Measurements from ENCODE around the gene RPIA.
"Not testable (repeated sequence)": the region's sequence is repeated elsewhere in the genome, so short reads cannot be mapped to it uniquely, and the experiment has no call there.

Gene RPIA

GRCh38 chr2:88751768-88752167 lies 60.3 kb downstream of the RPIA start:
- Mint-ChIP-seq H3K27ac (no peak overlapping the region), H3K9me3 (no peaks in the 10 kb centered on the region), H3K27me3 (ENCODE audit: low read depth) (no peaks in the 10 kb centered on the region), H3K36me3 (ENCODE audit: low read depth) (peaks cover 75% of the 10 kb centered on the region), H3K4me3 (no peak overlapping the region), H3K4me1 (no peaks in the 10 kb centered on the region)
- no peak for TF ChIP-seq CTCF (IDR thresholded peaks at IDR 0.05; ENCODE audit: unreplicated experiment in 3 of 3)

- Mint-ChIP-seq H3K36me3 (ENCODE audit: low read depth) (peaks cover 66% of the 10 kb centered on the region), H3K4me3 (no peak overlapping the region), H3K27ac (no peak overlapping the region), H3K9me3 (peaks cover 8% of the 10 kb centered on the region), H3K4me1 (no peaks in the 10 kb centered on the region), H3K27me3 (ENCODE audit: low read depth) (no peaks in the 10 kb centered on the region)
- TF ChIP-seq CTCF (IDR thresholded peaks at IDR 0.05; ENCODE audit: unreplicated experiment in 3 of 3) = no peak
Observed at GRCh38 chr2:88753833-88754584, 62.5 kb downstream of the RPIA start.

GRCh38 chr2:88754585-88755320 lies 63.3 kb downstream of the RPIA start:
- no peaks in the 10 kb centered on the region for H3K27me3 Mint-ChIP-seq (ENCODE audit: low read depth)
- peaks cover 10% of the 10 kb centered on the region for H3K9me3 Mint-ChIP-seq
- no peak overlapping the region for H3K4me3 Mint-ChIP-seq
- TF ChIP-seq CTCF (IDR thresholded peaks at IDR 0.05; ENCODE audit: unreplicated experiment in 3 of 3) = no peak
- H3K4me1 Mint-ChIP-seq = no peaks in the 10 kb centered on the region
- peaks cover 61% of the 10 kb centered on the region for H3K36me3 Mint-ChIP-seq (ENCODE audit: low read depth)
- H3K27ac Mint-ChIP-seq = no peak overlapping the region

- H3K4me3 Mint-ChIP-seq = no peak overlapping the region
- H3K9me3 Mint-ChIP-seq = peaks cover 13% of the 10 kb centered on the region
- no peak overlapping the region for H3K27ac Mint-ChIP-seq
- no peaks in the 10 kb centered on the region for H3K27me3 Mint-ChIP-seq (ENCODE audit: low read depth)
- no peaks in the 10 kb centered on the region for H3K4me1 Mint-ChIP-seq
- TF ChIP-seq CTCF (IDR thresholded peaks at IDR 0.05; ENCODE audit: unreplicated experiment in 3 of 3) = no peak
- H3K36me3 Mint-ChIP-seq (ENCODE audit: low read depth) = peaks cover 54% of the 10 kb centered on the region
Observed at GRCh38 chr2:88755836-88756235, 64.4 kb downstream of the RPIA start.

GRCh38 chr2:88757025-88757424 lies 65.6 kb downstream of the RPIA start:
- Mint-ChIP-seq H3K9me3 (peaks cover 16% of the 10 kb centered on the region), H3K4me3 (no peak overlapping the region), H3K27ac (no peak overlapping the region), H3K4me1 (no peaks in the 10 kb centered on the region), H3K36me3 (ENCODE audit: low read depth) (peaks cover 42% of the 10 kb centered on the region), H3K27me3 (ENCODE audit: low read depth) (no peaks in the 10 kb centered on the region)
- no peak for TF ChIP-seq CTCF (IDR thresholded peaks at IDR 0.05; ENCODE audit: unreplicated experiment in 3 of 3)

- not testable (repeated sequence) for H3K4me1 Mint-ChIP-seq; H3K27me3 Mint-ChIP-seq (ENCODE audit: low read depth); H3K27ac Mint-ChIP-seq; H3K4me3 Mint-ChIP-seq
- H3K36me3 Mint-ChIP-seq (ENCODE audit: low read depth) = peaks cover 27% of the 10 kb centered on the region
- H3K9me3 Mint-ChIP-seq = peaks cover 24% of the 10 kb centered on the region
Observed at GRCh38 chr2:88758702-88759101, 67.2 kb downstream of the RPIA start.
